Fibroblast of lung (primary cell): ENCODE results near the gene SECTM1.

Experiments
- CTCF ChIP-seq, 2 donors: IDR thresholded peaks in 1 of 2; conservative IDR thresholded peaks in 1 of 2; 1 replicate in 1 of 2; 2 replicates in 1 of 2; pipeline ENCODE4 v1.5.1; 2011 to 2012; ENCODE audit warnings: low read length in 2 of 2, control low read depth in 1 of 2, inconsistent platforms in 1 of 2, low read depth in 1 of 2, mild to moderate bottlenecking in 1 of 2
- EZH2 ChIP-seq: IDR thresholded peaks from 2 replicates; pipeline ENCODE4 v1.5.1; 2012; ENCODE audit warnings: low read length, control low read depth, mild to moderate bottlenecking; ENCODE audit errors: missing control alignments

GRCh38 chr17:82358465-82359350 is 25.1 kb upstream of the SECTM1 start, which contains the start of gene TEX19:
- TF ChIP-seq CTCF (conservative IDR thresholded peaks at IDR 0.05 in 1 of 2, IDR thresholded peaks at IDR 0.05 in 1 of 2; ENCODE audit: low read depth in 1 of 2, low read length in 2 of 2) (no peak), EZH2 (no peak)
